MG63 (cell line): ENCODE measurements around the gene AFF3. TPM values are rescaled to one million over a fixed set of nuclear protein-coding genes. Genes with fewer than 3 reads are reported as not detected.

ENCODE experiments used
- DNase-seq: peaks from one replicate; pipeline ENCODE4 v3.0.0-alpha.2; 2020
- H3K27me3 ChIP-seq: fragments of 250-450 bp; sonication (Bioruptor Pico); 2 replicates; pipeline ENCODE4 v1.5.1; 2020; ENCODE audit warnings: mild to moderate bottlenecking, moderate library complexity
- H3K36me3 ChIP-seq: fragments of 250-450 bp; sonication (Bioruptor Pico); 2 replicates; pipeline ENCODE4 v1.5.1; 2020; ENCODE audit warnings: mild to moderate bottlenecking, moderate library complexity
- H3K4me3 ChIP-seq: fragments of 250-450 bp; sonication (Bioruptor Pico); 2 replicates; pipeline ENCODE4 v1.5.1; 2020; ENCODE audit warnings: mild to moderate bottlenecking, moderate library complexity
- H3K9me3 ChIP-seq: fragments of 250-450 bp; sonication (Bioruptor Pico); 2 replicates; pipeline ENCODE4 v1.5.1; 2020; ENCODE audit warnings: mild to moderate bottlenecking, moderate library complexity
- total RNA-seq: library from RNA; depleted of rRNA; stranded (reverse); fragments of >200 nt; shearing (Covaris generic); gene quantifications from 2 replicates; pipeline ENCODE4 v1.2.3, GENCODE V29; 2014; ENCODE audit warnings: low replicate concordance

Gene AFF3
- total RNA-seq, 1 experiment from 2014 or later = 6.1 TPM

- H3K36me3 ChIP-seq = no peaks in the 10 kb centered on the region
- H3K27me3 ChIP-seq = no peaks in the 10 kb centered on the region
- H3K4me3 ChIP-seq = no peak overlapping the region
- H3K9me3 ChIP-seq = no peaks in the 10 kb centered on the region
- DNase-seq = peak; percentile 68
Observed at GRCh38 chr2:100018341-100019193, 123.8 kb downstream of the AFF3 start.

- no peaks in the 10 kb centered on the region for H3K36me3 ChIP-seq
- H3K27me3 ChIP-seq = no peaks in the 10 kb centered on the region
- no peak overlapping the region for H3K4me3 ChIP-seq
- peak; percentile 82 for DNase-seq
- H3K9me3 ChIP-seq = no peaks in the 10 kb centered on the region
Observed at GRCh38 chr2:100017633-100018032, 124.8 kb downstream of the AFF3 start.

GRCh38 chr2:100016756-100017155 lies 125.6 kb downstream of the AFF3 start:
- Histone ChIP-seq H3K36me3 (no peaks in the 10 kb centered on the region), H3K4me3 (no peak overlapping the region), H3K27me3 (no peaks in the 10 kb centered on the region), H3K9me3 (no peaks in the 10 kb centered on the region)
- no peak for DNase-seq

- H3K9me3 ChIP-seq = no peaks in the 10 kb centered on the region
- H3K36me3 ChIP-seq = no peaks in the 10 kb centered on the region
- H3K4me3 ChIP-seq = no peak overlapping the region
- no peaks in the 10 kb centered on the region for H3K27me3 ChIP-seq
- no peak for DNase-seq
Observed at GRCh38 chr2:100015849-100016248, 126.5 kb downstream of the AFF3 start.

- Histone ChIP-seq H3K4me3 (no peak overlapping the region), H3K9me3 (no peaks in the 10 kb centered on the region), H3K27me3 (no peaks in the 10 kb centered on the region), H3K36me3 (no peaks in the 10 kb centered on the region)
- DNase-seq = peak; percentile 97
Observed at GRCh38 chr2:100013892-100014677, 128.3 kb downstream of the AFF3 start.

GRCh38 chr2:100012561-100012960 lies 129.8 kb downstream of the AFF3 start:
- Histone ChIP-seq H3K9me3 (no peaks in the 10 kb centered on the region), H3K27me3 (no peaks in the 10 kb centered on the region), H3K36me3 (0 out of 2 replicates have a peak, but pooled peaks cover 2% of the 10 kb centered on the region), H3K4me3 (no peak overlapping the region)
- DNase-seq = no peak

- H3K36me3 ChIP-seq = 0 out of 2 replicates have a peak, but pooled peaks cover 2% of the 10 kb centered on the region
- peak; percentile 56 for DNase-seq
- no peak overlapping the region for H3K4me3 ChIP-seq
- H3K9me3 ChIP-seq = no peaks in the 10 kb centered on the region
- H3K27me3 ChIP-seq = no peaks in the 10 kb centered on the region
Observed at GRCh38 chr2:100011272-100011731, 131.1 kb downstream of the AFF3 start.

- Histone ChIP-seq H3K36me3 (0 out of 2 replicates have a peak, but pooled peaks cover 2% of the 10 kb centered on the region), H3K9me3 (no peaks in the 10 kb centered on the region), H3K4me3 (no peak overlapping the region), H3K27me3 (no peaks in the 10 kb centered on the region)
- DNase-seq = no peak
Observed at GRCh38 chr2:100010606-100011005, 131.8 kb downstream of the AFF3 start.

- no peaks in the 10 kb centered on the region for H3K27me3 ChIP-seq
- 0 out of 2 replicates have a peak, but pooled peaks cover 2% of the 10 kb centered on the region for H3K36me3 ChIP-seq
- no peak for DNase-seq
- H3K4me3 ChIP-seq = no peak overlapping the region
- no peaks in the 10 kb centered on the region for H3K9me3 ChIP-seq
Observed at GRCh38 chr2:100009743-100010142, 132.6 kb downstream of the AFF3 start.

GRCh38 chr2:100008956-100009355 lies 133.4 kb downstream of the AFF3 start:
- peaks cover 2% of the 10 kb centered on the region; the same call in 1 of the 2 replicates for H3K36me3 ChIP-seq

GRCh38 chr2:100006516-100006915 lies 135.9 kb downstream of the AFF3 start:
- H3K9me3 ChIP-seq = no peaks in the 10 kb centered on the region
- H3K36me3 ChIP-seq = peaks cover 2% of the 10 kb centered on the region; the same call in 1 of the 2 replicates
- H3K27me3 ChIP-seq = no peaks in the 10 kb centered on the region
- no peak overlapping the region for H3K4me3 ChIP-seq
- DNase-seq = no peak

More at GRCh38 chr2:100008956-100009355, 133.4 kb downstream of the AFF3 start:
- Histone ChIP-seq H3K9me3 (no peaks in the 10 kb centered on the region), H3K27me3 (no peaks in the 10 kb centered on the region), H3K4me3 (no peak overlapping the region)
- no peak for DNase-seq

- Histone ChIP-seq H3K4me3 (no peak overlapping the region), H3K36me3 (peaks cover 2% of the 10 kb centered on the region; the same call in 1 of the 2 replicates), H3K9me3 (no peaks in the 10 kb centered on the region), H3K27me3 (no peaks in the 10 kb centered on the region)
- no peak for DNase-seq
Observed at GRCh38 chr2:100004959-100005387, 137.4 kb downstream of the AFF3 start.

GRCh38 chr2:100004348-100004884 lies 138.0 kb downstream of the AFF3 start:
- peaks cover 2% of the 10 kb centered on the region; the same call in 1 of the 2 replicates for H3K36me3 ChIP-seq
- H3K9me3 ChIP-seq = no peaks in the 10 kb centered on the region
- H3K27me3 ChIP-seq = no peaks in the 10 kb centered on the region

GRCh38 chr2:100002059-100002458 lies 140.3 kb downstream of the AFF3 start:
- no peak for DNase-seq
- Histone ChIP-seq H3K4me3 (no peak overlapping the region), H3K9me3 (no peaks in the 10 kb centered on the region), H3K27me3 (no peaks in the 10 kb centered on the region), H3K36me3 (no peaks in the 10 kb centered on the region; the same call in 1 of the 2 replicates)

More at GRCh38 chr2:100004348-100004884, 138.0 kb downstream of the AFF3 start:
- DNase-seq = no peak
- H3K4me3 ChIP-seq = no peak overlapping the region

GRCh38 chr2:100000915-100001707 lies 141.3 kb downstream of the AFF3 start:
- no peak for DNase-seq
- H3K36me3 ChIP-seq = no peaks in the 10 kb centered on the region; the same call in 1 of the 2 replicates
- no peaks in the 10 kb centered on the region for H3K27me3 ChIP-seq
- no peak overlapping the region for H3K4me3 ChIP-seq
- H3K9me3 ChIP-seq = no peaks in the 10 kb centered on the region
